Thoracic aorta (tissue), 2 donors: ENCODE measurements around the gene C10orf120. TPM values are rescaled to one million over a fixed set of nuclear protein-coding genes. Genes with fewer than 3 reads are reported as not detected.

Experiments
- ATAC-seq: fragments of 150-250 bp; one replicate; pipeline ENCODE4 v1.8.0; 2017; ENCODE audit warnings: low read depth; ENCODE audit not compliant: insufficient number of reproducible peaks, low FRiP score
- DNase-seq: peaks from one replicate; pipeline ENCODE4 v3.0.0-alpha.2; 2020; ENCODE audit warnings: low spot score
- H3K27ac ChIP-seq, 2 donors: fragments of 200-600 bp; sonication (generic); 1 replicate in 1 of 2; 2 replicates in 1 of 2; pipeline ENCODE4 v1.5.1; 2016; ENCODE audit warnings: mild to moderate bottlenecking in 2 of 2, moderate library complexity in 2 of 2
- H3K27me3 ChIP-seq: fragments of 200-600 bp; sonication (generic); replicated peaks from 2 replicates; pipeline ENCODE4 v1.6.0; 2016; ENCODE audit warnings: mild to moderate bottlenecking; ENCODE audit not compliant: insufficient read depth
- H3K36me3 ChIP-seq: fragments of 200-600 bp; sonication (generic); one replicate; pipeline ENCODE4 v1.5.1; 2016
- H3K4me1 ChIP-seq, 2 donors: fragments of 200-600 bp; sonication (generic); 1 replicate in 1 of 2; 2 replicates in 1 of 2; pipeline versions ENCODE4 v1.5.1 to v1.6.0; 2016; ENCODE audit warnings: low read depth in 2 of 2, mild to moderate bottlenecking in 1 of 2; ENCODE audit not compliant: control insufficient read depth in 1 of 2
- H3K4me3 ChIP-seq: fragments of 200-600 bp; sonication (generic); 2 replicates; pipeline ENCODE4 v1.5.1; 2016; ENCODE audit warnings: mild to moderate bottlenecking
- H3K9me3 ChIP-seq: fragments of 200-600 bp; sonication (generic); 2 replicates; pipeline ENCODE4 v1.5.1; 2016
- CTCF ChIP-seq: fragments of 200-600 bp; sonication (generic); IDR thresholded peaks from one replicate; pipeline ENCODE4 v1.5.1; 2019; ENCODE audit warnings: antibody characterized with exemption
- total RNA-seq, 2 donors: library from RNA; depleted of rRNA; stranded (reverse); fragments of >200 nt; gene quantifications; one replicate each; pipeline versions ENCODE4 v1.1.0 to v1.2.3, GENCODE V29; 2016

The C10orf120 gene
- total RNA-seq, 2 donors from 2014 or later: not detected

GRCh38 chr10:122665329-122665860 is 34.3 kb downstream of the C10orf120 start:
- TF ChIP-seq CTCF: no peak
- ATAC-seq (no peak), DNase-seq (no peak)
- no peak overlapping the region for H3K4me3 ChIP-seq
- no peak overlapping the region for H3K27ac ChIP-seq
- H3K36me3 ChIP-seq: no peaks in the 10 kb centered on the region
- H3K27me3 ChIP-seq: no peaks in the 10 kb centered on the region
- no peaks in the 10 kb centered on the region for H3K4me1 ChIP-seq
- no peaks in the 10 kb centered on the region for H3K9me3 ChIP-seq

GRCh38 chr10:122664501-122664900 is 35.1 kb downstream of the C10orf120 start:
- DNase-seq (no peak), ATAC-seq (no peak)
- Histone ChIP-seq H3K9me3 (no peaks in the 10 kb centered on the region), H3K36me3 (no peaks in the 10 kb centered on the region), H3K27me3 (no peaks in the 10 kb centered on the region), H3K4me1 (no peaks in the 10 kb centered on the region), H3K27ac (no peak overlapping the region), H3K4me3 (no peak overlapping the region)
- TF ChIP-seq CTCF: no peak

- no peak for ATAC-seq
- DNase-seq: no peak
- Histone ChIP-seq H3K36me3 (no peaks in the 10 kb centered on the region), H3K27ac (no peak overlapping the region), H3K4me3 (no peak overlapping the region), H3K9me3 (no peaks in the 10 kb centered on the region), H3K4me1 (no peaks in the 10 kb centered on the region), H3K27me3 (no peaks in the 10 kb centered on the region)
- TF ChIP-seq CTCF: no peak
Observed at GRCh38 chr10:122663516-122664130, 36.0 kb downstream of the C10orf120 start.

- H3K4me1 ChIP-seq: no peaks in the 10 kb centered on the region
- H3K27me3 ChIP-seq: no peaks in the 10 kb centered on the region
- no peak overlapping the region for H3K27ac ChIP-seq
- H3K4me3 ChIP-seq: no peak overlapping the region
- no peaks in the 10 kb centered on the region for H3K36me3 ChIP-seq
- ATAC-seq (no peak), DNase-seq (no peak)
- H3K9me3 ChIP-seq: no peaks in the 10 kb centered on the region
- no peak for TF ChIP-seq CTCF
Observed at GRCh38 chr10:122662231-122662630, 37.4 kb downstream of the C10orf120 start.

- Histone ChIP-seq H3K4me1 (peaks cover 0 to 9% of the 10 kb centered on the region in 2 donors), H3K27ac (no peak overlapping the region), H3K4me3 (no peak overlapping the region), H3K27me3 (no peaks in the 10 kb centered on the region), H3K9me3 (no peaks in the 10 kb centered on the region), H3K36me3 (no peaks in the 10 kb centered on the region)
- ATAC-seq: no peak
- DNase-seq: no peak
- TF ChIP-seq CTCF: no peak
Observed at GRCh38 chr10:122660696-122661095, 39.0 kb downstream of the C10orf120 start.
